H1 (cell line): ENCODE measurements around the gene PPP2R2D. TPM values are rescaled to one million over a fixed set of nuclear protein-coding genes. Genes with fewer than 3 reads are reported as not detected.

ENCODE experiments used
- ATF3 ChIP-seq: IDR thresholded peaks from 2 replicates; pipeline ENCODE4 v1.6.1; 2011; ENCODE audit warnings: low read depth, mild to moderate bottlenecking, low read length; ENCODE audit not compliant: insufficient read depth
- SIX5 ChIP-seq: IDR thresholded peaks from 2 replicates; pipeline ENCODE4 v1.6.1; 2011; ENCODE audit warnings: mild to moderate bottlenecking, low read depth, low read length
- polyA plus RNA-seq, 7 experiments: library from polyadenylated mRNA; depleted of rRNA in 3 of 7; stranded (reverse) in 5 of 7; unstranded in 2 of 7; fragments of >200 nt in 5 of 7; fragments of 200-250 nt in 2 of 7; gene quantifications; 1 replicate in 5 of 7; 2 replicates in 1 of 7; 4 replicates in 1 of 7; pipeline versions ENCODE4 v1.2.1 to v1.2.3, GENCODE V29; 2011 to 2013; ENCODE audit warnings: missing spikeins in 2 of 7, mixed read lengths in 2 of 7
- total RNA-seq: library from RNA; stranded (reverse); fragmentation: NEBNext Ultra II Directional; extraction: Animal tissue kit (Norgen Biotek cat#: 25700); gene quantifications from 2 replicates; pipeline ENCODE4 v1.2.1, GENCODE V29; 2021

Gene PPP2R2D
- total and polyA plus RNA-seq, 2 of the 8 experiments (the other 6 are each of a cell fraction or from before 2014, with no cell fraction given) = 25.4 to 32.8 TPM

DNA sequence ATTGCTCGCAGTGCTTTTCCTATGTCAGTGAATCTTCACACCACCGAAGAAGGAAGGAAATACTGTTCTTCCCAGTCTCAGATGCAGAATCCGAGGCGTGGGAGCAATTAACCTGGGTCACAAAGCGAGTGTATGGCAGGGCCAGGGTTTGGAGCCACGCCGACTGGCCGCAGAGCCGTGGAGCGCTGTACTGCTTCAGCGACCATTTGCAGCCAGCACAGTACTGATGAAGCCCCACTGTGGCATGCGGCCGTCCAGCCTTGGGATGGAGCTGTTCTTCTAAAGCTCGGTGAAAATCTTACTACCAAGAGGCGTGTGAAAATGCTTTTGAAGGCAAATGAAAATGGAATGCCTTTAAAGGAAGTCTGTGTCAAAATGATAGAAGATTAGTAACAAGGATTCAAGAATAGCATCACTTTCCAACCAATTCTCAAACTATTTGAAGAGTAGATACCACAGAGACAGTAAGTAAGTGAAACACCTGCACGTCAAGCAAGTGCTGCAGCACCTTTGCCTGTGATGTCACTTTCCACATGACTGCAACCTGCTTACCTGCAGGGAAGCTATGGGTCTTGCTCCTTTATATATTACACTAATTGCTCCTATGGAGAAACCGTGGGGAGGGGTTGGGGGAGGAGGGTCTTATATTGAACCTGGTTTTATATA lies 4.9 kb downstream of the PPP2R2D start (continued):
- no peak for TF ChIP-seq SIX5
- TF ChIP-seq ATF3 = no peak
